HEK293T (cell line): Measurements from ENCODE around the gene ZFC3H1.

Experiments used
- ARNT ChIP-seq: fragments of 450-650 bp; IDR thresholded peaks from 2 replicates; pipeline ENCODE4 v1.6.1; 2017; ENCODE audit warnings: mild to moderate bottlenecking
- BHLHE40 ChIP-seq: fragments of 450-650 bp; IDR thresholded peaks from 2 replicates; pipeline ENCODE4 v1.6.1; 2016; ENCODE audit warnings: mild to moderate bottlenecking, moderate library complexity, borderline replicate concordance
- CTBP1 ChIP-seq: fragments of 450-650 bp; IDR thresholded peaks from 2 replicates; pipeline ENCODE4 v1.6.1; 2016; ENCODE audit warnings: borderline replicate concordance
- FOXM1 ChIP-seq: fragments of 450-650 bp; IDR thresholded peaks from 2 replicates; pipeline ENCODE4 v1.6.1; 2017; ENCODE audit warnings: mild to moderate bottlenecking, borderline replicate concordance
- NFRKB ChIP-seq: fragments of 450-650 bp; IDR thresholded peaks from 2 replicates; pipeline ENCODE4 v1.6.1; 2016; ENCODE audit warnings: mild to moderate bottlenecking, moderate library complexity
- SP1 ChIP-seq: fragments of 450-650 bp; IDR thresholded peaks from 2 replicates; pipeline ENCODE4 v1.6.1; 2017
- TARDBP ChIP-seq: fragments of 450-650 bp; IDR thresholded peaks from 2 replicates; pipeline ENCODE4 v1.6.1; 2016
- ZNF384 ChIP-seq: fragments of 450-650 bp; IDR thresholded peaks from 2 replicates; pipeline ENCODE4 v1.6.1; 2016

GRCh38 chr12:71642264-71642663, 21.4 kb downstream of the ZFC3H1 start:
- TF ChIP-seq FOXM1 (no peak), ARNT (no peak), CTBP1 (no peak), TARDBP (no peak), ZNF384 (no peak), BHLHE40 (no peak), SP1 (no peak), NFRKB (no peak)
